ENCODE measurements around the gene ZNF718. TPM values are rescaled to one million over a fixed set of nuclear protein-coding genes. Genes with fewer than 3 reads are reported as not detected.

ZNF718 gene
- polyA plus RNA-seq (2011; rRNA removed) (0.89 and 1.1 TPM in 2 replicates), polyA plus RNA-seq (2017; fragmentation: RNase III; extraction: RNeasy Plus Mini Kit Qiagen cat#74134 plus additional on column Dnase treatment) (0.96 to 1.3 TPM (median 1.0 TPM) in 3 replicates), polyA minus RNA-seq (2011; rRNA and poly(A)+ RNA removed) (0.79 and 1.1 TPM in 2 replicates)
- 0.67 and 0.71 TPM in 2 replicates for polyA plus RNA-seq (2012; cell fraction: cytosol; rRNA removed)
- 0.95 and 0.97 TPM in 2 replicates for polyA plus RNA-seq (2012; cell fraction: nucleus; rRNA removed)

DNA sequence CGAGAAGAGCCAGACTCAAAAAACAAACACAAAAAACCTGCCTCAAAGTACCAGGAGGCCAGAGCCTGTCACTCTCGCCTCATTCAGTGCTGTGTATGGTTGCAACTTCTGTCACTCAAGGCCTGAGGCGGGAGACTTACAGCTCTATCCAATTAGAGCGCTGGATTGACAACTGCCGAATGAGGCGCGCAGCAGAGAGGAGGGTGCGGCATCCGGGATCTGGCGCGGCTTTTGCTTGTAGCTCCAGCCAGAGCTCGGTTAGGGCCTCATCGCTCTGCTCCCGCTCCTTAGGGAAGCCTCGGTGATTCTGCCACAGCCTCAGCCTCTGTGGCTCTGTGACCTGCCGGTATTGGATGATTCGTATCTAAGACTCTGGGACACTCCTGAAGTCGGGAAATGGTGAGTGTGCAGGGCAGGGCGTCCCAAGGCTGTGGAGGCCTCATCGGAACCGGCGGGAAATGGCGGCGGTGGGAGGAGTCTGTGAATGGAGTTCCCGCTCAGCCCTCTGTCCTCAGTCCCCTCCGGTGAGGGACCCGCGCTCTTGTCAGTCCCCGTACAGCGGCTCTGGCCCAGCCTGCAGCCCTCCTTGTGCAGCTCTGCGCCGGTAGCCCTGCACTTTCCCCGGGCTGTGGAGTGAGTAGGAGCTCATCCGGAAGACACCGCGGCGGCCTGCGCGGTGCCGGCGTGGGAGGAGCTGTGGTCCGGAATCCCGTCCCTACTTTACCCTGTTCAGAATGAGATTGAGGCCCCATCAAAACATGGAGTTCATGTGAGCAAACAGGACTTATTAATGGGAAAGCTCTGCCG is at the start of gene ZNF718:
Gene ZNF718, plus strand, starts transcription at position 227 of the 807 bp plus-strand sequence. Its CDS starts 170 bp downstream, at position 397.
- H3K4me2 ChIP-seq, result peak within 1 kb of the TSS; percentile 72
- DNase-seq (ENCODE audit: low read depth in 1 of 2, low spot score in 1 of 2), result peak; percentile 89 to 96
- 0% methylated on average over 14 of the region's 44 CpGs for WGBS (ENCODE audit: missing lambda C conversion rate)
- peak within 1 kb of the TSS; percentile 69 to 92 for H3K27ac ChIP-seq
- TF ChIP-seq, protein P1, sequence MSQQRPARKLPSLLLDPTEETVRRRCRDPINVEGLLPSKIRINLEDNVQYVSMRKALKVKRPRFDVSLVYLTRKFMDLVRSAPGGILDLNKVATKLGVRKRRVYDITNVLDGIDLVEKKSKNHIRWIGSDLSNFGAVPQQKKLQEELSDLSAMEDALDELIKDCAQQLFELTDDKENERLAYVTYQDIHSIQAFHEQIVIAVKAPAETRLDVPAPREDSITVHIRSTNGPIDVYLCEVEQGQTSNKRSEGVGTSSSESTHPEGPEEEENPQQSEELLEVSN (IDR thresholded peaks at IDR 0.05; ENCODE audit: borderline replicate concordance, low read depth), result peak; percentile 91
- TF ChIP-seq PHF8 (IDR thresholded peaks at IDR 0.05; ENCODE audit: borderline replicate concordance, low read depth) (peak; percentile 55; the same call in 1 of the 2 replicates), FOXS1 (CRISPR knock-in tag; IDR thresholded peaks at IDR 0.05) (no peak), KDM5A (IDR thresholded peaks at IDR 0.05) (no peak), TFCP2L1 (CRISPR knock-in tag; IDR thresholded peaks at IDR 0.05) (no peak), EP300 (IDR thresholded peaks at IDR 0.05) (no peak), HOXA7 (CRISPR knock-in tag; IDR thresholded peaks at IDR 0.05) (no peak), POLR2A (IDR thresholded peaks at IDR 0.05; ENCODE audit: low read length) (peak; percentile 33; the same call in 1 of the 2 replicates), TP53 (CRISPR knock-in tag; IDR thresholded peaks at IDR 0.05) (no peak)
- TF ChIP-seq, protein P2, sequence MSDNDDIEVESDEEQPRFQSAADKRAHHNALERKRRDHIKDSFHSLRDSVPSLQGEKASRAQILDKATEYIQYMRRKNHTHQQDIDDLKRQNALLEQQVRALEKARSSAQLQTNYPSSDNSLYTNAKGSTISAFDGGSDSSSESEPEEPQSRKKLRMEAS (IDR thresholded peaks at IDR 0.05), result peak; percentile 77
- TF ChIP-seq, protein P3, sequence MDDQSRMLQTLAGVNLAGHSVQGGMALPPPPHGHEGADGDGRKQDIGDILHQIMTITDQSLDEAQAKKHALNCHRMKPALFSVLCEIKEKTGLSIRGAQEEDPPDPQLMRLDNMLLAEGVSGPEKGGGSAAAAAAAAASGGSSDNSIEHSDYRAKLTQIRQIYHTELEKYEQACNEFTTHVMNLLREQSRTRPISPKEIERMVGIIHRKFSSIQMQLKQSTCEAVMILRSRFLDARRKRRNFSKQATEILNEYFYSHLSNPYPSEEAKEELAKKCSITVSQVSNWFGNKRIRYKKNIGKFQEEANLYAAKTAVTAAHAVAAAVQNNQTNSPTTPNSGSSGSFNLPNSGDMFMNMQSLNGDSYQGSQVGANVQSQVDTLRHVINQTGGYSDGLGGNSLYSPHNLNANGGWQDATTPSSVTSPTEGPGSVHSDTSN (IDR thresholded peaks at IDR 0.05), result peak; percentile 97
- FAIRE-seq, result no peak
- ChIA-PET POLR2A (interaction anchor here (0.5 to 2.0 kb wide), 6 partner anchors 11 to 766 kb away, joined by 3 to 7 read pairs (median 4); partner anchors contain the start of genes ATP5ME and MYL5), CTCF (interaction anchor here (1.2 kb wide), 1 partner anchor 11 kb away, joined by 3 read pairs; no protein-coding TSS in a partner anchor)
- H3K9me3 ChIP-seq, result peaks cover 32% of the 10 kb centered on the region
- ATAC-seq, result peak; percentile 99
- H3K4me1 ChIP-seq, result no peaks in the 10 kb centered on the region
- H3K4me3 ChIP-seq, result peak within 1 kb of the TSS; percentile 69

DNA sequence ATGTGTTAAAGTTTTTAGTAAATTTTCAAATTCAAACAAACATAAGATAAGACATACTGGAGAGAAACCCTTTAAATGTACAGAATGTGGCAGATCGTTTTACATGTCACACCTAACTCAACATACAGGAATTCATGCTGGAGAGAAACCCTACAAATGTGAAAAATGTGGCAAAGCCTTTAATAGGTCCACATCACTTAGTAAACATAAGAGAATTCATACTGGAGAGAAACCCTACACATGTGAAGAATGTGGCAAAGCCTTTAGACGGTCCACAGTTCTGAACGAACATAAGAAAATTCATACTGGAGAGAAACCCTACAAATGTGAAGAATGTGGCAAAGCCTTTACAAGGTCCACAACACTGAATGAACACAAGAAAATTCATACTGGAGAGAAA is 38.4 kb upstream of the ZNF718 start:
- DNase-seq (ENCODE audit: low read depth in 1 of 2, low spot score in 1 of 2) (no peak), FAIRE-seq (no peak), ATAC-seq (no peak)
- TF ChIP-seq ZC3H11A (IDR thresholded peaks at IDR 0.05) (no peak), JUN (IDR thresholded peaks at IDR 0.05) (no peak), CEBPB (IDR thresholded peaks at IDR 0.05) (no peak), RARB (CRISPR knock-in tag; IDR thresholded peaks at IDR 0.05) (no peak), CBX8 (IDR thresholded peaks at IDR 0.05) (no peak), KDM5A (IDR thresholded peaks at IDR 0.05) (no peak), MAZ (IDR thresholded peaks at IDR 0.05; ENCODE audit: borderline replicate concordance, low read depth, low read length) (no peak), MYC (IDR thresholded peaks at IDR 0.05; ENCODE audit: borderline replicate concordance, low read length) (no peak), JUNB (IDR thresholded peaks at IDR 0.05) (no peak), HEYL (CRISPR knock-in tag; IDR thresholded peaks at IDR 0.05) (no peak), KDM1A (IDR thresholded peaks at IDR 0.05; ENCODE audit: low read depth) (no peak), HOXA7 (CRISPR knock-in tag; IDR thresholded peaks at IDR 0.05) (no peak), SREBF2 (IDR thresholded peaks at IDR 0.05) (no peak), FOSL2 (IDR thresholded peaks at IDR 0.05) (no peak), FOSL2 (CRISPR knock-in tag; IDR thresholded peaks at IDR 0.05) (no peak)
- TF ChIP-seq, protein P4, sequence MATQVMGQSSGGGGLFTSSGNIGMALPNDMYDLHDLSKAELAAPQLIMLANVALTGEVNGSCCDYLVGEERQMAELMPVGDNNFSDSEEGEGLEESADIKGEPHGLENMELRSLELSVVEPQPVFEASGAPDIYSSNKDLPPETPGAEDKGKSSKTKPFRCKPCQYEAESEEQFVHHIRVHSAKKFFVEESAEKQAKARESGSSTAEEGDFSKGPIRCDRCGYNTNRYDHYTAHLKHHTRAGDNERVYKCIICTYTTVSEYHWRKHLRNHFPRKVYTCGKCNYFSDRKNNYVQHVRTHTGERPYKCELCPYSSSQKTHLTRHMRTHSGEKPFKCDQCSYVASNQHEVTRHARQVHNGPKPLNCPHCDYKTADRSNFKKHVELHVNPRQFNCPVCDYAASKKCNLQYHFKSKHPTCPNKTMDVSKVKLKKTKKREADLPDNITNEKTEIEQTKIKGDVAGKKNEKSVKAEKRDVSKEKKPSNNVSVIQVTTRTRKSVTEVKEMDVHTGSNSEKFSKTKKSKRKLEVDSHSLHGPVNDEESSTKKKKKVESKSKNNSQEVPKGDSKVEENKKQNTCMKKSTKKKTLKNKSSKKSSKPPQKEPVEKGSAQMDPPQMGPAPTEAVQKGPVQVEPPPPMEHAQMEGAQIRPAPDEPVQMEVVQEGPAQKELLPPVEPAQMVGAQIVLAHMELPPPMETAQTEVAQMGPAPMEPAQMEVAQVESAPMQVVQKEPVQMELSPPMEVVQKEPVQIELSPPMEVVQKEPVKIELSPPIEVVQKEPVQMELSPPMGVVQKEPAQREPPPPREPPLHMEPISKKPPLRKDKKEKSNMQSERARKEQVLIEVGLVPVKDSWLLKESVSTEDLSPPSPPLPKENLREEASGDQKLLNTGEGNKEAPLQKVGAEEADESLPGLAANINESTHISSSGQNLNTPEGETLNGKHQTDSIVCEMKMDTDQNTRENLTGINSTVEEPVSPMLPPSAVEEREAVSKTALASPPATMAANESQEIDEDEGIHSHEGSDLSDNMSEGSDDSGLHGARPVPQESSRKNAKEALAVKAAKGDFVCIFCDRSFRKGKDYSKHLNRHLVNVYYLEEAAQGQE (IDR thresholded peaks at IDR 0.05), result no peak
- TF ChIP-seq, protein P5, sequence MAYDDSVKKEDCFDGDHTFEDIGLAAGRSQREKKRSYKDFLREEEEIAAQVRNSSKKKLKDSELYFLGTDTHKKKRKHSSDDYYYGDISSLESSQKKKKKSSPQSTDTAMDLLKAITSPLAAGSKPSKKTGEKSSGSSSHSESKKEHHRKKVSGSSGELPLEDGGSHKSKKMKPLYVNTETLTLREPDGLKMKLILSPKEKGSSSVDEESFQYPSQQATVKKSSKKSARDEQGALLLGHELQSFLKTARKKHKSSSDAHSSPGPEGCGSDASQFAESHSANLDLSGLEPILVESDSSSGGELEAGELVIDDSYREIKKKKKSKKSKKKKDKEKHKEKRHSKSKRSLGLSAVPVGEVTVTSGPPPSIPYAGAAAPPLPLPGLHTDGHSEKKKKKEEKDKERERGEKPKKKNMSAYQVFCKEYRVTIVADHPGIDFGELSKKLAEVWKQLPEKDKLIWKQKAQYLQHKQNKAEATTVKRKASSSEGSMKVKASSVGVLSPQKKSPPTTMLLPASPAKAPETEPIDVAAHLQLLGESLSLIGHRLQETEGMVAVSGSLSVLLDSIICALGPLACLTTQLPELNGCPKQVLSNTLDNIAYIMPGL (CRISPR knock-in tag; IDR thresholded peaks at IDR 0.05; ENCODE audit: borderline replicate concordance), result no peak
- TF ChIP-seq, protein P6, sequence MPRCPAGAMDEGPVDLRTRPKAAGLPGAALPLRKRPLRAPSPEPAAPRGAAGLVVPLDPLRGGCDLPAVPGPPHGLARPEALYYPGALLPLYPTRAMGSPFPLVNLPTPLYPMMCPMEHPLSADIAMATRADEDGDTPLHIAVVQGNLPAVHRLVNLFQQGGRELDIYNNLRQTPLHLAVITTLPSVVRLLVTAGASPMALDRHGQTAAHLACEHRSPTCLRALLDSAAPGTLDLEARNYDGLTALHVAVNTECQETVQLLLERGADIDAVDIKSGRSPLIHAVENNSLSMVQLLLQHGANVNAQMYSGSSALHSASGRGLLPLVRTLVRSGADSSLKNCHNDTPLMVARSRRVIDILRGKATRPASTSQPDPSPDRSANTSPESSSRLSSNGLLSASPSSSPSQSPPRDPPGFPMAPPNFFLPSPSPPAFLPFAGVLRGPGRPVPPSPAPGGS (IDR thresholded peaks at IDR 0.05), result no peak
- 80% methylated on average over 3 of the region's 3 CpGs for WGBS (ENCODE audit: missing lambda C conversion rate)
- Histone ChIP-seq H3K4me2 (no peak overlapping the region), H3K4me3 (no peak overlapping the region), H3K4me1 (no peaks in the 10 kb centered on the region), H3K27ac (no peak overlapping the region), H3K9me3 (peaks cover 86% of the 10 kb centered on the region)
- ChIA-PET POLR2A (no interaction called here), CTCF (no interaction called here)

All from A549 (cell line).